Gastroesophageal sphincter (tissue), 4 donors: ENCODE measurements around the gene DNTT. TPM values are rescaled to one million over a fixed set of nuclear protein-coding genes. Genes with fewer than 3 reads are reported as not detected.

Experiments
- ATAC-seq: fragments of 150-250 bp; one replicate; pipeline ENCODE4 v1.9.1; 2016; ENCODE audit warnings: mild to moderate bottlenecking, moderate library complexity
- H3K27ac ChIP-seq, 4 donors: fragments of 200-600 bp; sonication (generic) in 3 of 4; 1 replicate in 3 of 4; 2 replicates in 1 of 4; pipeline ENCODE4 v1.5.1; 2016 to 2019
- H3K27me3 ChIP-seq: fragments of 200-600 bp; sonication (generic); one replicate; pipeline ENCODE4 v1.5.1; 2019
- H3K36me3 ChIP-seq, 2 donors: fragments of 200-600 bp; sonication (generic); one replicate each; pipeline ENCODE4 v1.5.1; 2019; ENCODE audit warnings: control low read depth in 1 of 2
- H3K4me1 ChIP-seq, 3 donors: fragments of 200-600 bp; sonication (generic); 1 replicate in 2 of 3; 2 replicates in 1 of 3; pipeline ENCODE4 v1.5.1; 2016 to 2019; ENCODE audit warnings: control low read depth in 2 of 3
- H3K4me3 ChIP-seq, 2 donors: fragments of 200-600 bp; sonication (generic); one replicate each; pipeline ENCODE4 v1.5.1; 2019; ENCODE audit warnings: mild to moderate bottlenecking in 1 of 2, moderate library complexity in 1 of 2
- H3K9me3 ChIP-seq, 3 donors: fragments of 200-600 bp; sonication (generic); one replicate each; pipeline ENCODE4 v1.5.1; 2017 to 2019; ENCODE audit warnings: control low read depth in 2 of 3
- EP300 ChIP-seq: sonication (generic); formaldehyde crosslinking; IDR thresholded peaks from one replicate; pipeline ENCODE4 v1.6.1; 2017; ENCODE audit warnings: antibody characterized with exemption, mild to moderate bottlenecking
- POLR2A ChIP-seq, 2 donors: fragments of 450-650 bp; IDR thresholded peaks; one replicate each; pipeline ENCODE4 v1.6.1; 2017; ENCODE audit warnings: antibody characterized with exemption in 2 of 2, mild to moderate bottlenecking in 2 of 2, moderate library complexity in 1 of 2
- POLR2AphosphoS5 ChIP-seq: sonication (generic); formaldehyde crosslinking; IDR thresholded peaks from one replicate; pipeline ENCODE4 v1.6.1; 2017; ENCODE audit warnings: antibody characterized with exemption
- WGBS, 2 donors: methylation state at CpG; one replicate each; pipeline ENCODE4 v1.1.5; 2018; ENCODE audit warnings: low coverage in 1 of 2; 5-methylcytosine and 5-hydroxymethylcytosine counted together
- total RNA-seq, 4 donors: library from RNA; depleted of rRNA; stranded (reverse); fragments of >200 nt; gene quantifications; one replicate each; pipeline ENCODE4 v1.1.0, GENCODE V29; 2016
- TF ChIP-seq, protein P1 (sequence below), 4 experiments: fragments of 200-600 bp in 2 of 4; fragments of 450-650 bp in 2 of 4; sonication (generic) in 1 of 4; IDR thresholded peaks; one replicate each; pipeline ENCODE4 v1.5.1; 2017 to 2019; ENCODE audit warnings: antibody characterized with exemption in 4 of 4, mild to moderate bottlenecking in 2 of 4, moderate library complexity in 2 of 4

Gene DNTT
- total RNA-seq, 4 donors from 2014 or later, result not detected

DNA sequence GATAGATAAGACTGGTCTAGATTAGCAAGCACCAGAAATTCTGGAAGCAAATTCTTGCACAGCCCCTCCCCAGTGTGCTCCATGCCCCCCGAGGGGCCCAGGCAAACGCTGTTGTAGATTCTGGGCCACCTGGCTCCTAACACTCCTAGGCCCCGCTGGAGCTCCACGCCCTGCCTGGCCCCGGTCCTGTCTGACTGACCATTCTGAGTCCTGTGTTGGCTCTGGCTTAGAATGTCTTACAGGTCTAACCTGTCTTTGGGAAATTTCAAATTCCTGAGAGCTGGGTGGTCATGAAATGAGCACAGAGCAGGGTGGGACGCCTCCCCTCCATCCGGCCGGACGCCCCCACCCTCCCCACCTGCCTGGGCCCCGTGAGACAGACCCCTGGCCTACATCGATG, 67.1 kb downstream of the DNTT start:
- Histone ChIP-seq H3K9me3 (no peaks in the 10 kb centered on the region), H3K4me1 (peaks cover 0 to 26% (median 0%) of the 10 kb centered on the region in 3 donors), H3K4me3 (no peak overlapping the region), H3K27me3 (no peaks in the 10 kb centered on the region), H3K36me3 (no peaks in the 10 kb centered on the region), H3K27ac (no peak overlapping the region)
- no peak for TF ChIP-seq POLR2A (IDR thresholded peaks at IDR 0.05)
- no peak for TF ChIP-seq EP300
- TF ChIP-seq POLR2AphosphoS5, result no peak
- TF ChIP-seq, protein P1, sequence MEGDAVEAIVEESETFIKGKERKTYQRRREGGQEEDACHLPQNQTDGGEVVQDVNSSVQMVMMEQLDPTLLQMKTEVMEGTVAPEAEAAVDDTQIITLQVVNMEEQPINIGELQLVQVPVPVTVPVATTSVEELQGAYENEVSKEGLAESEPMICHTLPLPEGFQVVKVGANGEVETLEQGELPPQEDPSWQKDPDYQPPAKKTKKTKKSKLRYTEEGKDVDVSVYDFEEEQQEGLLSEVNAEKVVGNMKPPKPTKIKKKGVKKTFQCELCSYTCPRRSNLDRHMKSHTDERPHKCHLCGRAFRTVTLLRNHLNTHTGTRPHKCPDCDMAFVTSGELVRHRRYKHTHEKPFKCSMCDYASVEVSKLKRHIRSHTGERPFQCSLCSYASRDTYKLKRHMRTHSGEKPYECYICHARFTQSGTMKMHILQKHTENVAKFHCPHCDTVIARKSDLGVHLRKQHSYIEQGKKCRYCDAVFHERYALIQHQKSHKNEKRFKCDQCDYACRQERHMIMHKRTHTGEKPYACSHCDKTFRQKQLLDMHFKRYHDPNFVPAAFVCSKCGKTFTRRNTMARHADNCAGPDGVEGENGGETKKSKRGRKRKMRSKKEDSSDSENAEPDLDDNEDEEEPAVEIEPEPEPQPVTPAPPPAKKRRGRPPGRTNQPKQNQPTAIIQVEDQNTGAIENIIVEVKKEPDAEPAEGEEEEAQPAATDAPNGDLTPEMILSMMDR (IDR thresholded peaks at IDR 0.05), result no peak
- ATAC-seq, result no peak
- 80 to 93% methylated on average over 1 to 2 of the region's 11 CpGs for WGBS, 2 donors

DNA sequence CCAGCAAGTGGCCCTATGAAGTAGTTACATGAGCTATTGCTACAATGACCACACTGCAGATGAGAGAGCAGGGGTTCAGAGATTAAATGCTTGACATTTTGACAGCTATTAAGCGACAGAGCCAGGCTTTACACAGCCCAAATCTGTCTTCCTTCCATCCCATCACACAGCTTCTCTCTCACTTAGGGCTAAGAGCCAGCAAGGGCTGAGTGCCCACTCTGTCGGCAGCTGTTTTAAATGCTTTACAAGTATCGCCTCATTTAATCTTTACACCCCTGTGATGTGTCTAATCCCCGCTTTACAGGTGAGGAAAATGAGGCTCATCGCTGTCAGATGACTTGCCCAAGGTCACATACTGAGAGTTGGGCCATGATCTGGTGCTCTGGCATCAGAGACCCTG, 69.8 kb downstream of the DNTT start:
- no peak for TF ChIP-seq POLR2A (IDR thresholded peaks at IDR 0.05)
- no peaks in the 10 kb centered on the region for H3K9me3 ChIP-seq
- no peak overlapping the region for H3K4me3 ChIP-seq
- H3K27ac ChIP-seq, result no peak overlapping the region
- H3K4me1 ChIP-seq, result peaks cover 0 to 29% (median 12%) of the 10 kb centered on the region in 3 donors
- ATAC-seq, result no peak
- WGBS, 2 donors, result 73 to 82% methylated on average over 4 to 5 of the region's 5 CpGs
- no peaks in the 10 kb centered on the region for H3K36me3 ChIP-seq
- H3K27me3 ChIP-seq, result no peaks in the 10 kb centered on the region

DNA sequence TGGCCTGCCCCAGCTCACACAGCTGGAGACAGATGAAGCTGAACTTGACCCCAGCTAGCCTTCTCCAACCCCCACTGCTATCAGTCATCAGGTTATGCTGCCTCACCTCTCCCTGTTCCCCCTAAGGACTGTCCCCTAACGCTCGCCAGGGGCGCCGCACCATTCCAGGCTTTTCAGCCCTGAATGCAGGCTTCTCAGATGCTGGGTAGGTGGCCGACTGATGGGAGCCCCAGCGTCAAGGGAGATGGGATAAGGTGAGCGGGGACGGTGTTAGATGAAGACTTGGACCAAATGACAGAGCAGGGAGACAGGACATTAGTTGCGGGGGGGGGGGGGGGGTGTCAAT, 70.4 kb downstream of the DNTT start:
- Histone ChIP-seq H3K27me3 (no peaks in the 10 kb centered on the region), H3K27ac (no peak overlapping the region), H3K4me1 (peaks cover 0 to 32% (median 12%) of the 10 kb centered on the region in 3 donors), H3K9me3 (no peaks in the 10 kb centered on the region), H3K36me3 (no peaks in the 10 kb centered on the region), H3K4me3 (peak overlapping the region in 1 of 2 donors; percentile 48)
- 0% methylated on average over 1 of the region's 9 CpGs; no CpG with 5 or more reads in 1 of the 2 donors for WGBS, 2 donors
- TF ChIP-seq, protein P1 (IDR thresholded peaks at IDR 0.05), result no peak
- no peak for TF ChIP-seq EP300
- TF ChIP-seq POLR2AphosphoS5, result no peak
- no peak for TF ChIP-seq POLR2A (IDR thresholded peaks at IDR 0.05)
- ATAC-seq, result no peak

GRCh38 chr10:96374985-96375830, 71.0 kb downstream of the DNTT start:
- WGBS, 2 donors, result 0 to 13% methylated on average over 3 to 16 of the region's 36 CpGs

DNA sequence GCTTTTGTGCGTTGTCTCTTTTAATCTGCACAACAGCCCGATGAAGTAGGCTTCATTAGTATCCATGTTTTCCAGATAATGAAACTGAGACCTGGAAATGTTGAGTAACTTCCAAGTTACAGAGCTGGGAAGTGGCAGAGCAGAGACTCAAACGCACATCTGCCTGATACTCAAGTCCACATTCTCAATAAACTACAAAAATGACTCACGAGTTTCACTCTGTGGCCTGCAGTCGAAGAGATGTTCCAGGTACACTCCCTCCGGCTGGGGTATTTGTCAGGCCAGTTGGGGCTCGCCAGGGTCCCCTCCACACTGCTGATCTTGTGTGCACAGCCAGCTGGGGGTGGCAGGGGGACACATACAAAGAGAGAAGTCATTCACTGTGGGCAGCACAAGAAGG, 72.2 kb downstream of the DNTT start:
- WGBS, 2 donors, result 33 to 49% methylated on average over 2 to 6 of the region's 7 CpGs
- H3K27ac ChIP-seq, result no peak overlapping the region

More at GRCh38 chr10:96374985-96375830, 71.0 kb downstream of the DNTT start:
- H3K27me3 ChIP-seq, result no peaks in the 10 kb centered on the region
- H3K4me3 ChIP-seq, result peak overlapping the region; percentile 12 to 48
- ATAC-seq, result peak; percentile 89
- no peaks in the 10 kb centered on the region for H3K9me3 ChIP-seq
- no peak overlapping the region for H3K27ac ChIP-seq
- no peak for TF ChIP-seq POLR2AphosphoS5
- no peak for TF ChIP-seq EP300
- TF ChIP-seq POLR2A (IDR thresholded peaks at IDR 0.05), result no peak
- TF ChIP-seq, protein P1 (IDR thresholded peaks at IDR 0.05), result peak; percentile 92 to 99 (median 96)
- peaks cover 0 to 32% (median 12%) of the 10 kb centered on the region in 3 donors for H3K4me1 ChIP-seq
- no peaks in the 10 kb centered on the region for H3K36me3 ChIP-seq

More for the DNA sequence above, 72.2 kb downstream of the DNTT start:
- ATAC-seq, result no peak
- Histone ChIP-seq H3K9me3 (no peaks in the 10 kb centered on the region), H3K4me3 (no peak overlapping the region), H3K36me3 (no peaks in the 10 kb centered on the region), H3K4me1 (peaks cover 0 to 32% (median 12%) of the 10 kb centered on the region in 3 donors), H3K27me3 (no peaks in the 10 kb centered on the region)
- no peak for TF ChIP-seq POLR2A (IDR thresholded peaks at IDR 0.05)
- TF ChIP-seq POLR2AphosphoS5, result no peak
- TF ChIP-seq, protein P1 (IDR thresholded peaks at IDR 0.05), result no peak
- no peak for TF ChIP-seq EP300
